Retinal pigment epithelial cell (primary cell): ENCODE data around the gene RALGAPB.

Experiments used
- DNase-seq: peaks from one replicate; pipeline ENCODE4 v3.0.0-alpha.2; 2010; ENCODE audit warnings: low read depth
- H3K4me3 ChIP-seq: 2 replicates; pipeline ENCODE4 v1.5.1; 2011; ENCODE audit warnings: mild to moderate bottlenecking, low read length, control low read depth, moderate library complexity
- CTCF ChIP-seq: conservative IDR thresholded peaks from 2 replicates; pipeline ENCODE4 v1.5.1; 2011; ENCODE audit warnings: low read depth, low read length, control low read depth, inconsistent platforms

Gene RALGAPB

GRCh38 chr20:38623061-38623460 lies 150.4 kb downstream of the RALGAPB start:
- no peak for DNase-seq
- no peak for TF ChIP-seq CTCF
- no peak overlapping the region for H3K4me3 ChIP-seq

GRCh38 chr20:38624084-38624483 lies 151.4 kb downstream of the RALGAPB start:
- TF ChIP-seq CTCF, result no peak
- H3K4me3 ChIP-seq, result no peak overlapping the region
- no peak for DNase-seq

- no peak overlapping the region for H3K4me3 ChIP-seq
- TF ChIP-seq CTCF, result no peak
- DNase-seq, result no peak
Measured at GRCh38 chr20:38625896-38626295, 153.3 kb downstream of the RALGAPB start.

GRCh38 chr20:38626921-38627659 lies 154.4 kb downstream of the RALGAPB start:
- no peak for DNase-seq
- no peak for TF ChIP-seq CTCF

More at GRCh38 chr20:38626921-38627659, 154.4 kb downstream of the RALGAPB start:
- H3K4me3 ChIP-seq, result no peak overlapping the region
